ENCODE data around the gene CCDC146.

The CCDC146 gene

DNA sequence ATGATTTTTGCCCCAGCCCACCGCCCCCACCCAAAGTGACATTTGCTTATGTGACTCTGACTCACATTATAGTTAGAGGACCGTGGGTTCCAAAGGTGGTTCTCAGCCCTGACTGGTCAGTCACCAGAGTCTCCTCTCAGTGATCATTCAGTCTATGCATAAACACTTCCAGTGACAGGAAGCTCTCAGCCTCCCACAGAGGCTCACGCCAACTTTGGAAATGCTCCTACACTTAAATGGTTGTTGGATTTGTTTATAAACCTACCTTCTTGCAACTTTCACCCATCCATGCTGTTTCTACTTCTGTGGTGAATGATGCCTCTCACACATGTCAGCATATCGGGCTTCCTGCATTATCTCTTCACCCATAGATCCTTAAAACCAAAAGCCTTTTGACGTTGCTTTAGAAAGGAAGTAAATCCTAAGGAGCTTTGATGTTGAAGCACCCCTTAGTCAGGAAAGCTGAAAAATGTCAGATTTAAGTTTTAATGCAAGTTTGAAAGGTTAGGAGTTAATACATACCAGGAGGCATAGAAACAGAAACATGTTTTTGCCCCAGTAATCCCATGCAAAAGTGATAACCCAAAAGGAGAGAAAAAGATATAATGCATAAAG is 123.7 kb downstream of the CCDC146 start:
- no peak for DNase-seq

DNA sequence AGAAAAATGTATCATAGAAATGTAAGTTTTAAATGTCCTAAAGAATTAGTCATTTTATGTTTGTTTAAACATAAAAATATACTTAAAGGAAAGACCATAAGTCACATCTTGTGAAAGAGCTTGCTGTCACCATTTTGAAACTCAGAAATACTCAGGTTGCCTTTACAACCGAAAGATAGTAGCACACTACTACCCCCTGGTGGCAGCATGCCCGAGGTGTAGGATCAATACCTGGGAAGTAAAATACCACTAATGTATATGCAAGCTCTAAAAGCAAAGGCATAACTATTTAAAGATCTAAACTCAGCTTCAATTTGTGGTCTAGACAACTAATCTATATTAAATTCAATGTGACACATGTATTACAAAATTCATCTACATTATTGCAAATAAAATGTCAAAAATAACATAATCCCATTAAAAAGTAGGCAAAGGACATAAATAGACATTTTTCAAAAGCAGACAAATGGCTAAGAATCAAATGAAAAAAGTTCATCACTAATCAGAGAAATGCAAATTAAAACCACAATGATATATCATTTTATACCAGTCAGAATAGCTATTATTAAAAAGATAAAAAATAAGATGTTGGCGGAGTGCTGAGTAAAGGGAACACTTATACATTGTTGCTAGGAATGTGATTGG is 124.9 kb downstream of the CCDC146 start:
- DNase-seq: peak; percentile 62

DNA sequence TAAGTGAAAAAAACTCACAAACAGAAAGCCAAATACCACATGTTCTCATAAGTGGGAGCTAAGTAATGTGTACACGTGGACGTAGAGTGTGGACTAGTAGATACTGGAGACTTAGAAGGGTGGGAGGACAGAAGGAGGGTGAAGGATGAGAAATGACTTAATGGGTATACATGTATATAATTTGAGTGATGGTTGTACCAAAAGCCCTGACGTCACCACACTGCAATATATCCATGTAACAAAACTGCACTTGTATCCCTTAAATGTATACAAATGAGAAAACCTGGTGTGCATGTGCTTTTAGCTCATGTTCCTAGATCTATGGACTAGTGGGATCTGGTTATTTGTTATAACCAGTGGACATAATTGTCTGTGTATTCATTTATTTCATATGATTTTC is 125.7 kb downstream of the CCDC146 start:
- DNase-seq: no peak

DNA sequence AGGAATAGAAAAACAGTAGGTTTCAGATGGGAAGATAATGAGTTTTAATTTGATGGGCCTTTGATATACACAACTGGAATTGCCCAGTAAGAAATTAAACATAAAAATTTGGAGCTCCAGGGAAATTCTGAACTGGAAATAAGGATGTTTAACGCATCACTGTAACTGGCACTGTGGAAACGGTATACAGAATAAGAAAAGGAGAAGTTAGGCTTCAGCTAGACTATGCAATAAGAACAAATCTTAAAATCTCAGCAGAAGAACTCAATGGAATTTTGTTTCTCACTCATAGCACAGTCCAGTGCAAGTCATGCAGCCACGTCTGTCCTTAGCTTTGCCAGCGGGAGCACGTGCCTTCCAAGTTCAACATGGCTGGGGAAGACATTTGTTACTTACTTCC is 130.1 kb downstream of the CCDC146 start:
- no peak for DNase-seq

DNA sequence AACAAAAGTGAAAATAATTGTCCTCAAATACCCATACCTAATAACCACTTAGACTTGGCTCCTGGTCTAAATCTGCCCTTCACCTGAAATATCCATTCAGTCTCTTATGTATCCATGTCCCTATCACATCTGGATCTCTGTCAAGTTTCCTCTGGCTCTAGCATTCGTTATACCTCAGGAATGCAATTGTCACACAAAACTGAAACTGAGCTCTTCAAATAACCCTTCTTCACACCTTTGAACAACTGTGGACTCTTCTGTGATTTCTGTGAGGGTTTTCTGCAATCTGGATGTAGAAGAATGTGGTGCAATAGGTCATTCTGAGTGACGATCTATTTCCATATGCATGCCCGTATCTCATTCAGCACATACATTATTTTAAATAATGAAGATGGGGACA is 130.7 kb downstream of the CCDC146 start:
- no peak for DNase-seq

DNA sequence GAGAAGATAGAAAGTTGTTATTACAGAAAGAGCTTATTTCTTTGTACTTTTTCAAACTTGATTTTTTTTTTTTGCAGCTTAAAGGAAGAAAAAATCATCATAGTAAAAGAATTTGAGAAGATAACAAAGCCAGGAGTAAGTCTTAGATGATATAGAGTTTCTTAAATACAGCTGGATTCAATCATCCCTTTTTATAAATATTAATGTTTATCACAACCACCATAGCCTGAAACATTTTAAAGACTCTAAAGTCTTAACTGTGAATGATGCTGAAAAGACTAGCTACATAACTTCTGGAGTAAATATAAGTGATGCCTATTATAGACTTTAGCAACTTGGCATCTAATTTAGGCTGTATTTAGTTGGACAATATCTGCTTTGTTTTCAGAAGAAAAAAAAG is 132.0 kb downstream of the CCDC146 start:
- no peak for DNase-seq

DNA sequence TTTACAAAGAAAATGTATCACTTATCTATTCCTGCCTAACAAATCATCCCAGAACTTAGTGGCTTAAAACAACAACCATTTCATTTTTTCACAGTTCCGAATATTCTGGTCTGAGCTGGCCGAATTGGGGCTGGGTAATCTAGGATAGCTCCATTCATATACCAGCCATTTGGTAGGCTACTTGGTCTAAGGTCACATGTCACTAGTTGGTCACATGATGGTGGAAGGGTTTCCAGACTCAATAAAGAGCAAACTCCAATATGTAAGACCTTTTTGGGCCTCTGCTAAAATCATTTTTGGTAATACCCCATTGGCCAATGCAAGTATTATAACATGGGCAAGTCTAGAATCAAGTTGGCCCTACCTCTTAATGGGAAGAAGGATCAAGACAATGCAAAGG is 132.5 kb downstream of the CCDC146 start:
- DNase-seq: no peak

DNA sequence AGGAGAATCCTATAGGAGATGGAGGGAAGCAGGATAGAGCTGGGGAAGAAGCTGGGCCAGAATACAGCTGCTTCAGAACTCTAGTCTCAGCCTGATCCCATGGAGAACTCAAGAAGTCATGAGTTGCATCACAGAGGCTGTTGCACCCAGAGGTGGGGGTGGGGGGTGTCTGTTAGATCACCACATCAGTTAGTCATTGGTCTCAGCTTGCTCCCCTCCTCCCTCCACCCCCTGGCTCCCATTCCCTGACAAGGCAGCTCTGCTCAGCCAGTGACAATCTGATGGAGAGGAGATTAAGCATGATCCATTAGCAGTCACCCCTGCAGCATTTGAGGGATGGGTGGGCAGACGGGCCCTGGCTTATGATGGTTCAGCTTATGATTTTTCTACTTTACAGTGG is 135.6 kb downstream of the CCDC146 start:
- peak; percentile 69 for DNase-seq

DNA sequence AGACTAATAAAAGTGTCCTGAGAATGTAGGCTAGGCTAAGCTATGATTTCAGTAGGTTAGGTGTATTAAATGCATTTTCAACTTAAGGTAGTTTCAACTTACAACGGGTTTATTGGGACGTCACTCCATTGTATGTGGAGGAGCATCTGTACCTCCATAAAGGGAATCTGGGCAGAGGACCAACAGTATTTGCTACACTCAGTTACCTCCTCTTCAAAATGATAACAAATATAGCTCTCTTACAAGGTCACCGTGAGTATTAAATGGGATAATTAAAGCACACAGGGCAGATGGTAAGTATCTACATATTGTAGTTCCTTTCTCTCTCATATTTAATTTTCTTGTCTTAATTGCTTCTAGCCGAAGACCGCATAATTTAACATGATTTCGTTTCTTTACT is 136.2 kb downstream of the CCDC146 start:
- no peak for DNase-seq

DNA sequence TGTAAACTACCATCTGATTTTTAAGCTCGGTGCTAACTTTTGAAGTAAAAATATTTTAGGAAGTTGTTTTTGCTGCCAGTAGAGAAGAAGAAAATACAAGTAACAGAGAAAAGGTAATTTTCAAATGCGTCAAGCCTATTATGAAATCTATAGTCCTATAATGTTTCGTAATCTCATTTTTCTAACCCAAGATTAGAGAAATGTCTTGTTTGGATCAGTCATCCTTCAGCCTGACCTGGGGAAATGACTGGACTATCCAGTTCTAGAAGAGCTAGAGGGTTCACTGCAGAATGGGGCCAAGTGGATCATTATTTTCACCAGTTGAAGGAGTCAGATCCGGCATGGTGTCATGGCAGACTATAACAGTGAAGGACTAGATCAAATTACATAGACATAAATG is 139.9 kb downstream of the CCDC146 start:
- DNase-seq: no peak

DNA sequence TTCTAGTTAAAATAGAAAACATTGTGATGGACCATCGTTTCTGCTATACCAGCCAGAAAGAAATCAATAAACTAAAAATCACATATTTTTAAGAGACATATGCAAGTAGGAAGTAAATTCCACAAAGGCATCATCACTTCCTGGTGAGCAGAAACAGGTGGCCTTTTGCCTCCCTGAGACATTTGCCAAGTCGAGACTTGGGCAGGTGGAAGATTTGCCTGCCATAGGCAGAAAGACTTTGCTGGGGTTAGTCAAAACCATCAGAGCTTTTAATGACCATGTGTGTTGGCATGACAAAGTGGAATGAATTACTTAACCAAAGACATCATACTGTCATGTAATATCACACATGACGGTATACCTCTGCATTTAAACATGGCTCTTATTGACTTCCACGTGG is 143.3 kb downstream of the CCDC146 start:
- DNase-seq: no peak

DNA sequence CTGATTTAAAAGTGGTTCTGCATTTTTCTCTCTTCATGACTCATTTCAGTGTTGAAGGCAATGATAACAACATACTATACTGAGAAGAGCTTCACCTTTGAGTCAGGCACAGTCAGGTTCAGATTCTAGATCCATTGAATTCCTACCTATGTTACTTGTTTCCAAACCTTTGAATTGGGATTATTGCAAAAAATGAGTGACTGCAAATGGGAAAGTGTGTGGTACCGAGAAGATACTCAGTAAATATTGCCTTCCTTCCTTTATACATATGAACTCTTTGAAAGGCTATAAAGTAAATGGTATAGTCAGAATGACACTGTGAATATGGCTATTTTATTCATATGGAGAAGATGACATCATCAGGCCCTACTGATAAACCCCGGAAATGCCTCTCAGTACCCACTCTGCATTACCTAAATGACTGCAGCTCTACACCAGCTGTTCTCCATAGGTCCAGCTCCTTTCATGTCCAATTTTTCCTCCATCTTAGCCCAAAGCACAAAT is 143.9 kb downstream of the CCDC146 start:
- DNase-seq: no peak

DNA sequence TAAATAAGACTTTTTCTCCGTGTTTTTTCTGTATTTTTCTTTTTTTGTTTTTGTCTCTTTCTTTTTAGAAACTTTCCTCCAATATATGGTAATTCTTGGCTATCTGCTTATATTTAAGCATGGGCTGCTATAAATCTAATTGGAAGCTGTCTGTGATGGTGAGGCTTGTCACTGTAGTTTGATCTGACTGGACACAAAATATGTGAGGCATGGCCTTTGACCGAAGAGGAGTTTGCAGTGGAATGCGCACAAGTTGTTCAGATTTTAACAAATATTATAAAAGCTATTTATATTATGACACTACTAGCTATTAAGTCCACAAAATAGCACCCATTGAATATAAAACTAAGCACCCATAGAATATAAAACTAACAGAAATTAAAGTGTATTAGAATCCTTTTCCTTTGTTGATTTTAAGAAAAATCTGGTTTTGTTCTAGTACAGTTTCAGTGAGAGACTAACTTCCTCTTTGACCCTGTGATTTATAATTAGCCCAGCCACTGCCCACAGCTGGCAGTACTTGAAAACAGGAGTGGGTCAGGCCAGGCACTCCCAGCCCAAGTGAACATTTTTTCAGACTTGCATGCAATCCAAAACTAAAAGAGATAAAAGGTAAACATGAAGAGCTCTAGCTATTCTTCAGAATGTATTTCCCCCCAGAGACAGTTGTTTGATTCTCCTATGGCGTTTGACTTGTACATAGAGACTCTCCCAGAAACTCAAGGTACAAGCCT is 147.1 kb downstream of the CCDC146 start:
- no peak for DNase-seq

DNA sequence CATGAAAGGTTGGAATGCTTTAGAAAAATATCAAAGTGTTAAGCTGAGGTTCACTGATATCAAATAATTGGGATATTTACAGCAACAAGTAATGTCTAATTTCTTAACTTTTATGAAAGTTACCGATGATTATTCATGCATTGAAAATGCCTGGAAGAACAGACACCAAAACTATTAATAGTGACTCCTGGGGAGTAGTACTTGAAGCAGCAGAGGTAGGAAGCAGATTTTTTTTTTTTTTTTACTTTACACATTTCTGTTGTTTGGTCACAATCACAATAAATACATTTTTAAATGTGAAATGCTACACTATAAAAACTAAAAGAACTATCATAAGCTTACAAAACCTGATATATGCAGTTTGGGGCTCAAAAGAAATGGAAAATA is 147.7 kb downstream of the CCDC146 start:
- no peak for DNase-seq

DNA sequence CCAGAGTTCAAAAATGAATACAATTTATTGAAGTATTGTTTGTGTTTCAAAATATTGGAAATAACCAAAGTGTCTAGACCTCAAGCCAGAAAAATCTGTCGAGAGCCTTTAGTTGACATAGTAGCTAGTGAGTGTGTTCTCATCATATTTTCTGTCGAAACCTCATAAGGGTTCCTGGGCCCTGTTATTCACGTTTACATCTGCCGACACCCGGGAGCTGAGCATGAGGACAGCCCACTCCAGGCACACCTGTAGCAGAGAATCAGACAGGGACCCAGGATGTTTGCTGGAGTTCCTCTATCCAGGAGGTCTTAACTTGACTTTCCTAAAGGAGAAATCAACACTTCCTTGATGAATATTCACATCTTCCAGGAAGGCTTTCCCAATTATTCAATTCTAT is 149.4 kb downstream of the CCDC146 start:
- DNase-seq: no peak

DNA sequence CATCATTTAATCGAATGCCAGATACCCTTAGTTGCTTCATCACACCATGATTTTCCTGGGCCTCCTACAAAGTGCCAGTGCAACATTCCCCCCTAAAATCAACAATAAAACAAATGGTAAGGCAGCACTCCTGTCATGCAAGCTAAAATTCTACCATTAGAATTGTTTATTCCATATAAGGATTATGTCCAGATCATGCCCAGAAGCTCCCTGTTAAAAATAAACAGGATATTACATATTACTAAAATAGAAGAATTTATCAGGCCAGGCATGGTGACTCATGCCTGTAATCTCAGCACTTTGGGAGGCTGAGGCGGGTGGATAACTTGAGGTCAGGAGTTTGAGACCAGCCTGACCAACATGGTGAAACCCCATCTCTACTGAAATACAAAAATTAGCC is 153.2 kb downstream of the CCDC146 start:
- peak; percentile 23 for DNase-seq

DNA sequence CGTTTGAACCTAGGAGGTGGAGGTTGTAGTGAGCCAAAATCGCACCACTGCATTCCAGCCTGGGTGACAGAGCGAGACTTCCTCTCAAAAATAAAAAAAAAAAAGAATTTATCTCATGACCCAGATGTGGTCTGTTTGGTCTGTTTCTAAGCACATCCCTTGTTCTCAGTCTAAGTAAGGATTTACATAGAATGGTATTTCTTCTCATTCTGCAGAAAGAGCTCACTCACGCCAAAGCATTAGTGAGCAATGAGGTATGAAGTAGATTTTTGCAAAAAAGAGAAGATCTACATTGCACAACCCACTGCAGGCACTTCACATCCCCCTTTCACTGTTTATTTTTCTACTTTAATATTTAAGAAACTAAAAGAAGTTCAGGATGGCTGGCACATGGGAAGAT is 153.7 kb downstream of the CCDC146 start:
- DNase-seq: peak; percentile 12

DNA sequence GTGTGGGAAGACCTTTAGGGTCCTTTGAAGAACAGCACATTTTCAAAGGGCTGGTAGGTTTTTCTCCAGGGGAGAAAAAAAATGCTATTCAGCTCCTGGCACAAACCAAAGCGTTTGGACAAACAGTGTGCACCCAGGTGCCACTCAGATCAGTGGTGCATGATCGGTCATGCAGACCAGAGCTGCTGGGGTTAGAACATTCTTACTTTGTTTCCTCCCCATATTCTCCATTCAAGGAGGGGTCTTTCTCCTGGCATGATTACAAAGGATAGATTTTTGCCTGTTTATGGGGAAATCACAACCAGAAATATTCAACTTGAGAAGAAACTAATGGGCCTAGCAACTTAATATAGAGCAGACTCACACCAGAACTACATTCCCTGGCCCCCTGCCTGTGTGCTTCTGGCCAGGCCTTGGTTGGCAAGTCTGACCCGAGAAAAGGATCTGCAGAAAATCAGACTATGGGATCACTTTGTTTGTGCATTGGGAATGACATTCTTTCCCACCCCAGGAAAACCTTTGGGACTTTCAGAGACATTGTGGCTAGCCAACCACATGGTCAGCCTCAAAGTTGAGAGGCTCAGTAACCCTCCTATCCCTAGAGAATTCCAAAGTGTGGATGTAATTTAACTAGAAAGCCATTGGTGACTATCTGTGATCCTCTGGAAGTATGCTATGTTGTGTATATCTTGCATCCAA is 159.5 kb downstream of the CCDC146 start:
- no peak for DNase-seq

DNA sequence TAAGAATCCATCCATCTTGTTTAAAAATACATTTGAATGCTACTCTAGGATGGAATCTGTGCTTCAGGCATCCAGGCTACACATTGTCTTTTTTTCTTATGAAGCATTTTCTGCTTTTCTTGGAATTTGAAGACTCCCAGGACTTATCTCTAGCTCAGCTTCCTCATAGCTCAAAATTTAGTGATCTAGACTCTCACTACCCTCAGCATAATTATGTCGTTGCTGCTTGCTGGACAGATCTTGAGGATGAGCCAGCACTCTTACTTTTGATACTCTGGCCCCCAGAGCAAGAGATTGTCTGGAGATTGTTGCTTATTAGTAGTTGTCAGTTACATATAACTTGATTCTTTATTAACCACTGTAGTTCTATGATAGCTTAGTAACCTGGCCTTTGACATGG is 160.5 kb downstream of the CCDC146 start:
- DNase-seq: no peak

DNA sequence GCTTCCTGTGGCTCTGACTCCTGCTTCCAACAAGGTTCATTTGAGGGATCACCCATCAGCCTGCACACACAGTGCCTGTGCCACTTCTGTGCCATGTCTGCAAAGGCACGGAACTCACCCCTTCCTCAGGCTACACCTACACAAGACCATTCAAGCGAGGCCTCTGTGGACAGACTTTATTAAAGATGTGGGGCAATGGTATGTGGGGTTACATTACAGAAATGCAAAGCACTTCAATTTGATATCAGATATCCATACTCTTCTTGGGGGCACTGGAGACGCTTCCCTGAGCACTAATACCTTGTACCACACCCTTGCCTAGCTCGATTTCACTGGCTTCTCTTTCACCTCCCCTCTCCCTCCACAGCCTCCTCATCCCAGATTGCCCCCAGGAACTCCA is 161.6 kb downstream of the CCDC146 start:
- no peak for DNase-seq

DNA sequence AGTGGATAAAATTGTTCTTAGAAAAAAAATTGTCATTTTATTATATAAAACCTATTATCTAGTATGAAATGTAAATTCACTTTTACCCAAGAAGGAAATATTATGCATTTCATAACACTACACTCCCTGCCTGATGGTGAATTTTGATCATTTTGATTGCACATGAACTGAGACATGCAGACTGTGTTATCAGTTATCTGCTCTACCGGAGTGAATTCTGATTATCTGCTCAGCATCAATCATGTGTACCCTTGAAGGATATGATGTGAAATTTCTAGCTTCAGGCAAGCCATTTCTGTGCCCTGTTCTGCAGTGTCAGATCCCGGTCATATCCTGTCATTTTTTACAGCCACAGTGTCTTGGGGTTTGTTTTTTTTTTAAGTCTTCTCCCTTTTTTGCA is 162.2 kb downstream of the CCDC146 start:
- no peak for DNase-seq

DNA sequence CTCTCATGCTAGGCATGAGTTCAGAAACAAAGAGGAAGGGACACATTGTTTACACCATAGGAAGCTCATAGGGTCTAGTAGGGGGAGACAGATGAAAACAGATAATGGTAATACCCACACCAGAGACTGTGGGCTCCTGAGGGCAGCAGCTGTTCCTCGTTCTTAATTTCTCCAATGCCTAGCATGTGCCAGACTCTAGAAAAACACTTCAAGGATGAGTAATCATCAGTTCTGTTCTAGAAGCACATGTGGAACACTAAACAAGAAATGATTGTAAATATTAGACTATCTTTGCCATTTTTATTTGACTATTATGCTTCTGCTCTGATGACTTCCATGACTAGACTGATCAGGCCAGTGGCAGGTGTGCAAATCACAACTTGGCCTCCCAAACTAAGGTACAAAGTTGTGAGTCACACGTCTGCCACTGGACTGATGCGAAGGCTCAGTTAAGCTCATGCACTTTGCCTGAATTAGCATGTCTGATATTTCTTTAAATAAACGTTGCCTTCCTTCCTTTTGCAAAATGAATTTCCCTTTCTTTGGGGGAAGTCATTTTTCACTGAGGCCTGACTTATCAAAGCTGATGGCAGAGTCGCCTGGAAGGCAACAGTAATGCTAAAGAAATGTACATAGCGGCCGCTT is 166.4 kb downstream of the CCDC146 start:
- no peak for DNase-seq

DNA sequence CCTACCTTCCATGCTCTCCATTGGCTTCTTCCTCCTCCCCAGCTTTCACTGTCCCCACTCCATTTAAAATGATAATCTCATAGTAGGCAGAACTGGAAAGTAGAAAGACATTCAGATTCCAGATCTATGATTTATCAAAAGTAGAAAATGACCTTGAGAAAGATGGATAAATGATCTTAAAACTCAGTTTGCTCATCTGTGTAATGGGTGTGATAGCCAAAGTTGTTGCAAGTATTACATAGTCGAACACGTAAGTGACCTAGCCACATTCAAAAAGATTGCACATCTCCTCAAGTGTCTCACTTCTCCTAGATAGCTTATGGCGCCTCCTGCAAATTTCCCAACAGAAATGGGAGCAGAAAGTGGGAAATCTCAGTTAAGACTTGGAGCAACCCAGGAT is 167.0 kb downstream of the CCDC146 start:
- DNase-seq: no peak
